Posterior vena cava (tissue), 2 donors: Measurements from ENCODE around the gene SLC27A1. TPM values are rescaled to one million over a fixed set of nuclear protein-coding genes. Genes with fewer than 3 reads are reported as not detected.
"Not testable (repeated sequence)": the region's sequence is repeated elsewhere in the genome, so short reads cannot be mapped to it uniquely, and the experiment has no call there.

Source experiments
- DNase-seq: peaks from one replicate; pipeline ENCODE4 v3.0.0-alpha.2; 2020; ENCODE audit warnings: low spot score
- intact Hi-C, 2 donors: fragments of 100-400 bp; cut with DNase I; formaldehyde crosslinking; loops; one replicate each; pipeline versions ENCODE4 v1.14.1 to v1.14.2; 2022 to 2023
- total RNA-seq, 2 donors: library from RNA; stranded (reverse); fragmentation: NEBNext Ultra II Directional; extraction: Animal tissue kit (Norgen Biotek cat#: 25700); gene quantifications; one replicate each; pipeline ENCODE4 v1.2.1, GENCODE V29; 2021
- donor health status: DM: yes; HTN: yes; CAD: no.
- donor health status: DM: yes; HTN: yes; CAD: no.

SLC27A1 gene
- total RNA-seq, 2 donors from 2014 or later = 11.1 to 14.4 TPM

DNA sequence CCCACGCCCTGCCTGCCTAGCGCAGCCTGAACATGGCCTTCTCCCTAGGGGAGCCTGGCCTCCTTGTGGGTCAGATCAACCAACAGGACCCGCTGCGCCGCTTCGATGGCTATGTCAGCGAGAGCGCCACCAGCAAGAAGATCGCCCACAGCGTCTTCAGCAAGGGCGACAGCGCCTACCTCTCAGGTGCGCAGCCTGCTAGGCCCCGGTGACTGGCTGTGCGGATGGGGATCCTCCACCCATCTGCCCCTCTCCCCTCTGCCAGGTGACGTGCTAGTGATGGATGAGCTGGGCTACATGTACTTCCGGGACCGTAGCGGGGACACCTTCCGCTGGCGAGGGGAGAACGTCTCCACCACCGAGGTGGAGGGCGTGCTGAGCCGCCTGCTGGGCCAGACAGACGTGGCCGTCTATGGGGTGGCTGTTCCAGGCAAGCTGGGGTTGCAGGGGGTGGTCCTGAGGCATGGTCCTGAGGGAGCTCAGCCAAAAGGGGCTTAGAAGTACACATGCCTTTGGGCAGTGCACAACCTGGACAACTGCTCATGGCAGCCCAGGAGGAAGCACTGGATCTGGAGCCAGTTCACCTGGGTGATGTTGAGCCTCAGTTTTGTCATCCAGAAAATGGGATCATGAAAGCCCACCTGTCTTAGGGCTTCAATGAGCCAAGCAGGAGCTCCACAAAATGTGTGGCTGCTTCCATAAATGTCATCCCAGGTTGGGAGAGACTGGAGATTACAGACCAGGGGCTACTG is 30.3 kb downstream of the SLC27A1 start:
- intact Hi-C loops = no loop called here
- no peak for DNase-seq

DNA sequence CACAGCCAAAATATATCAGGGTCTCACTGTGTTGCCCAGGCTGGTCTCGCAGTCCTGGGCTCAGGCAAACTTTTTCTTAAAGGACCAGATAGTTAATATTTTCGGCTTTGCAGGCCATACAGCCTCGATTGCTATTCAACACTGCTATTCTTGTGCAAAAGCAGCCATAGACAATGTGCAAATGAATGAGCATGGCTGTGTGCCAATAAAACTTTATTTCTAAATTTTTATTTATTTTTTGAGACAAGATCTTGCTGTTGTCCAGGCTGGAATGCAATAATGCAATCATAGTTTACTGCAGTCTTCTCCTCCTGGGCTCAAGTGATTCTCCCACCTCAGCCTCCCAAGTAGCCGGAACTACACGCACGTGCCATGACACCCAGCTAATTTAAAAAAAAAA is 32.9 kb downstream of the SLC27A1 start:
- intact Hi-C loops = no loop called here
- no peak for DNase-seq

DNA sequence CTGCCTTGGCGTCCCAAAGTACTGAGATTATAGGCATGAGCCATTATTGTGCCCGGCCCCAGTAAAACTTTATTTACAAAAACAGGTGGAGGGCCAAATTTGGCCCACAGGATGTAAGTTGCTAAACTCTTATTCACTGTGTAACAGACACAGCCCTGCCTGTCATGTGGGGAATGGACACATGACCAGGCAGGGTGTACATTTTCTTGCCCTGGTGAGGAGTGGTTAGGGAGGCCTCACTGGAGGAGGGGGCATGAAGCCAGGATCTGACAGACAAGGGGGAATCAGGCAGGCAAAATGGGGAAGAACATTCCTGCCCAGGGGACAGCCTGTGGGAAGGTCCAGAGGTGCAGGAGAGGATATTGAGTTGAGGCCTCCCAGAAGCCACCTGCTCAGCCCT is 33.7 kb downstream of the SLC27A1 start:
- DNase-seq = no peak
- intact Hi-C loops = no loop called here

DNA sequence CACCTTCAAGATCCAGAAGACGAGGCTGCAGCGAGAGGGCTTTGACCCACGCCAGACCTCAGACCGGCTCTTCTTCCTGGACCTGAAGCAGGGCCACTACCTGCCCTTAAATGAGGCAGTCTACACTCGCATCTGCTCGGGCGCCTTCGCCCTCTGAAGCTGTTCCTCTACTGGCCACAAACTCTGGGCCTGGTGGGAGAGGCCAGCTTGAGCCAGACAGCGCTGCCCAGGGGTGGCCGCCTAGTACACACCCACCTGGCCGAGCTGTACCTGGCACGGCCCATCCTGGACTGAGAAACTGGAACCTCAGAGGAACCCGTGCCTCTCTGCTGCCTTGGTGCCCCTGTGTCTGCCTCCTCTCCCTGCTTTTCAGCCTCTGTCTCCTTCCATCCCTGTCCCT is 34.1 kb downstream of the SLC27A1 start:
- no peak for DNase-seq
- intact Hi-C loops = no loop called here

DNA sequence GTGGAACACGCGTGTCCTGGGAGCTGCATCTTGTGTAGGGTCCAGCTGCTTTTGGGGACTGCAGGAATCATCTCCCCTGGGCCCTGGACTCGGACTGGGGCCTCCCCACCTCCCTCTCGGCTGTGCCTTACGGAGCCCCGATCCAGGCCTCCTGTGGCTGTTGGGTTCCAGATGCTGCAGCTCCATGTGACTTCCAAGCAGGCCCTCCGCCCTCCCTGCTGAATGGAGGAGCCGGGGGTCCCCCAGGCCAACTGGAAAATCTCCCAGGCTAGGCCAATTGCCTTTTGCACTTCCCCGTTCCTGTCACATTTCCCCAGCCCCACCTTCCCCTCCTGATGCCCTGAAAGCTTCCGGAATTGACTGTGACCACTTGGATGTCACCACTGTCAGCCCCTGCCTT is 34.9 kb downstream of the SLC27A1 start:
- intact Hi-C loops = no loop called here
- no peak for DNase-seq

DNA sequence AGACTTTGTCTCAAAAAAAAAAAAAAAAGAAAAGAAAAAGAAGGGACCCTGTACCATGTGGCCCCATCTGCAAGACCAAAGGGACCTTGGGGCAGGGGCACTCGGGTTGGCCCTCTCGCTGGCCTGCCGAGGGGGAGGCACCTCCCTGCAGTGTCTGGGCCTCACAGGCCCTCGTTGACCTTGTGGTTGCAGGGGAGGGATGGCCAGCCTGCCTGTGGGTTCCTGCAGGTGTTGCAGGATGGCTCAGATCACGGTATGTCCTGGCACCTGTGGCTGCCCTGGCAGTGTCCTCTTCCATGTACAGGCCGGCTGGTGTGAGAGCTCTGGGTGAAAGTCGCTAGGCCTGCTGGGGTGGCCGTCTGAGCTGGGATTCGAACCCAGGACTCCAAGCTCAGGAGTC is 36.4 kb downstream of the SLC27A1 start:
- no peak for DNase-seq
- intact Hi-C loops = no loop called here

DNA sequence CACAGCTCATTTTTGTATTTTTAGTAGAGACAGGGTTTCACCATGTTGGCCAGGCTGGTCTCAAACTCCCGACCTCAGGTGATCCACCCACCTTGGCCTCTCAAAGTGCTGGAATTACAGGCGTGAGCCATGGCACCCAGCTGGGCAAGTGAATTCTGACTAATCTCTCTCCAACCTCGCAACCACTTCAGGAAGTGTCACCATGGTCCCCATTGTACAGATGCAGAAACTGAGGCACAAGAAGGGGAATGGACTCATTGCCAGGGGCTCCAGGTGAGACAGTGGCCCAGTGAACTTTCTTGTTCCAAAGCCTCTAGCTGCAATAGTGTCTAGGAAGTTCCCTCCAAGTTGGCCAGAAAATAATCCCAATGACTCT is 38.2 kb downstream of the SLC27A1 start:
- intact Hi-C loops, DNase-seq: not testable (repeated sequence)

DNA sequence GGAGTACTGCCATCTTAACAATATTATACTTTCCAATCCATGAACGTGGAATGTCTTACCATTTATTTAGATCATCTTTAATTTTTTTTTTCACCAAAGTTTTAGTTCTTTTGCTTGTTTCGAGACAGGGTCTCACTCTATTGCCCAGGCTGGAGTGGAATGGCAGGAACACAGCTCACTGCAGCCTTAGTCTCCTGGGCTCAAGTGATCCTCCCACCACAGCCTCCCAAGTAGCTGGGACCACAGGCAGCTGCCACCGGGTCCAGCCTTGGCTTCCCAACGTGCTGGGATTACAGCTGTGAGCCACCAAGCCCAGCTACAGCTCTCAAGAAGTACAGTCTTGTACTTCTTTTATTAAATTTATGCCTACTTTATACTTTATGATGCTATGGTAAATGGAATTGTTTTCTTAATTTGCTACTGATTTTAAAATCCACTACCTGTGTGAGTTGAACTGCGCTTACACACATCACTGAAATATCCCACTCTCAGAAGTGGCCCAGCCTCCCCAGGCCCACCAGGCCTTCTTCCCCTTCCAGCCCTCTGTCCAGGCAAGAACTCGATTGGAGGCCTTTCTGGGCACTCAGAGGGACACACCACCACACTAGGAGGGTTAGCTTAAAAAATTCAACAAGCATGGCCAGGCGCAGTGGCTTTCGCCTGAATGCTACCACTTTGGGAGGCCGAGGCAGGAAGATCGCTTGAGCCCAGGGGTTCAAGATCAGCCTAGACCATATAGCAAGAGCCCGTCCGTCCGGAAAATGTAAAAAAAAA is 40.1 kb downstream of the SLC27A1 start:
- no peak for DNase-seq
- intact Hi-C loops = no loop called here

DNA sequence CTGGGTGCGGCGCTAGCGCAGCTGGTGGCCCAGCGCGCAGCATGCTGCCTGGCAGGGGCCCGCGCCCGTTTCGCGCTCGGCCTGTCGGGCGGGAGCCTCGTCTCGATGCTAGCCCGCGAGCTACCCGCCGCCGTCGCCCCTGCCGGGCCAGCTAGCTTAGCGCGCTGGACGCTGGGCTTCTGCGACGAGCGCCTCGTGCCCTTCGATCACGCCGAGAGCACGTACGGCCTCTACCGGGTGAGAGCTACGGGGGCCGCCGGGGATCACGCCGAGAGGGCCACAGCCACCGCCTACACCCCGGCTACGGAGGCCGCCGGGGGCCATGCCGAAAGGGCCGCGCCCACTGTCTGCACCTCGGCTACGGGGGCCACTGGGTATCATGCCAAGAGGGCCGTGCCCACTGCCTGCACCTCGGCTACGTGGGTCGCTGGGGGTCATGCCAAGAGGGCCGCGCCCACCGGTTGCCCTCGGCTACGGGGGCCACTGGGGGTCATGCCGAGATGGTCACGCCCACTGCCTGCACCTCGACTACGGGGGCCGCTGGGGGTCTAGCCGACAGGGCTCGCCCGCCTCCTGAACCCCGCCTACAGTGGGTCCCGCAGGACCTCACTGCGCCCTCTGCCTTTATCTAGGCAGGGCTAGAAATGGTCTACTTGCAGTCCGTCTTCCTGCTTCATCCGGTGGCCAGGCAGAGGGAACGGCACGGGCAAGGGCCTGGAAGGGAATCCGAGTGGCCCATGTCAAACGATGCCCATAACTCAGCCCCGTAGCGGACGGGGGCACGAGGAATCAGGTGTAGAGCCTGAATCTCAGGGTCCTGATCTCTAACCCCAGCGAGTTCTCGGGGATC is 41.6 kb downstream of the SLC27A1 start:
- intact Hi-C loops = no loop called here
- DNase-seq = peak; percentile 96

DNA sequence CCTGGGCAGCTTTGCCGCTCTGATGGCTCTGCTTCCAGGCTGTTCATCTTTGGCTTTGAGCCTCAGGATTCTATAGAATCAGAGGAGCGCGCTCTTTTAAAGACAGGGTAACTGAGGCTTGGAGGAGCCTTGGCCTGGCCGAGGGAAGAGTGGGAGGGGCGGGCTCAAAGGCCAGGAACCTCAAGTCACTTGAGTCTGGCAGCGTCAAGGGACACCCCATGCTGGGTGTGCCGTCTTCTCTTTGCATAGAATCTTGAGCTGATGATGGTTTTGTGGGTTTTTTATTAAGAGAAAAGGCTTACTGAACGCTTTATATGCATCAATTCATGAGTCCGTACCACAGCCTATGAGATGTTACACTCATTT is 42.2 kb downstream of the SLC27A1 start:
- intact Hi-C loops = no loop called here

DNA sequence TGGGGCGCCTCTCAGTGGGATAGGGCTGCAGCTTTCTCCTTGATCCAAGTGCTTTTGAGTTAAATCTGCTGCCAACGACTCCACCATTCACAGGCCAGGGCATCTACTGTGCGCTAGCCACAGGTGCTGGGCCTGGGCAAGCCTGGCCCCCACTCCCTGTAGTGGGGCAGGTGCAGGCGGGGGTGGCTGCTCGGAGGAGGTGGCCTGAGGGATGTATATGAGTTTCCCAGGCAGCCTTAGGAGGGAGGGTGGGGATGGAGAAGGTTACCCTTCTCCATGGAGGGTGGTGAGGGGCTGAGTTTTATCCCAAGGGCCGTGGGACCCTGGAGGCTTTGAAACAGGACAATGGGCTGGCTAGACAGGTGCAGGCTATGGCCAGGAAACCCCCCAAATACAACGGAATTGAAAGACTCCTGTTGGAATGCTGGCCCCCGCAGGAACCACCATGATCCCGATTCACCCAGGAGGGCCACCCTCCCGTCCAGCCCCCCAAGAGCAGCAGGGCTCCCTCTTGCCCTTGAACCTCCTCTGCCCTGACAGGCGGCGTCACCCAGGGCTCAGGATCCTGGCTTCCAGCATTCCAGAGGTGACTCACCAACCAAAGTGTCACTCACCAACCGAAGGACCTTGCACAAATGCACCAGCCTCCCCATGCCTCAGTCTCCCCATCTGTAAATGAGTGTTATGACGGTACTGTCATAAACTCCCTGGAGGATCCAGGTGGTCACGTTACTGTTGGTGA is 45.3 kb downstream of the SLC27A1 start:
- intact Hi-C loops = no loop called here
- no peak for DNase-seq

More for the DNA sequence above, 42.2 kb downstream of the SLC27A1 start:
- no peak for DNase-seq

DNA sequence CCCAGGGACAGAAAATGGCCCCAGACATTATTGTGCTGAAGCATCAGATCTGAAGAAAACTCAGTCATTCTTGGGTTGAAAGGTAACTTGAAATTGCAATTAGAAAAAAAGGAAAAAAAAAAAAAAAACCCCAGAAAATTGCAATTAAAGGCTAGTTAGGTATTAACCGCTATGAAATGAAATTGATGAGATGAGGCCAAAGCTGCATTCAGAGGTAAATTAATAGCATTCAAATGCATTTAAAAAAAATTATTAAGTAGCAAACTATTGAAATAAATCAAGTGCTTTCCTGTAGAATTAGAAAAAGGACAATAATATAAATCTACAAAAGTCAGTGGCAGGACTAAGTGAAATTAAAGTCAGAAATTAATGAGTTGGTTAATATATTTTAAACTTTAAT is 47.6 kb downstream of the SLC27A1 start:
- intact Hi-C loops = no loop called here

DNA sequence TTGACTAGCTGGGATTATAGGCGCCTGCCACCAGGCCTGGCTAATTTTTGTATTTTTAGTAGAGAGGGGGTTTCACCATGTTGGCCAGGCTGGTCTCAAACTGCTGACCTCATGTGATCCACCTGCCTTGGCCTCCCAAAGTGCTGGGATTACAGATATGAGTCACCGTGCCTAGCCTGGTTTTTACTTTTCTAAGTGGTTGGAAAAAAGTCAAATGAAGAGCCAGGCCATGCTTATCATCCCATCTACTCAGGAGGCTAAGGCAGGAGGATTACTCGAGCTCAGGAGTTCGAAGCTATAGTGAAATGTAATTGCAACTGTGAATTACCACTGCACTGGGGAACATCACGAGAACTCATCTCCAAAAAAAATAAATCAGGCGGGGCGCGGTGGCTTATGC is 48.3 kb downstream of the SLC27A1 start:
- DNase-seq, intact Hi-C loops: not testable (repeated sequence)

More for the DNA sequence above, 47.6 kb downstream of the SLC27A1 start:
- DNase-seq = no peak

DNA sequence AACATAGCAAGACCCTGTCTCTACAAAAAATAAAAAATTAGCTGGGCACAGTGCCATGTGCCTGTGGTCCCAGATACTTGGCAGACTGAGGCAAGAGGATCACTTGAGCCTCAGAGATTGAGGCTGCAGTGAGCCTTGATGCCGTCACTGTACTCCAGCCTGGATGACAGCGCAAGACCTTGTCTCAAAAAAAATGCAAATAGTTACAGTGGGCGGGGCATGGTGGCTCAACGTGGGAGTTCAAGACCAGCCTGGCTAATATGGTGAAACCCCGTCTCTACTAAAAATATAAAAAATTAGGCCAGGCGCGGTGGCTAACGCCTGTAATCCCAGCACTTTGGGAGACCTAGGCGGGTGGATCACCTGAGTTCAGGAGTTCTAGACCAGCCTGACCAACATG is 49.6 kb downstream of the SLC27A1 start:
- intact Hi-C loops = no loop called here
- no peak for DNase-seq

DNA sequence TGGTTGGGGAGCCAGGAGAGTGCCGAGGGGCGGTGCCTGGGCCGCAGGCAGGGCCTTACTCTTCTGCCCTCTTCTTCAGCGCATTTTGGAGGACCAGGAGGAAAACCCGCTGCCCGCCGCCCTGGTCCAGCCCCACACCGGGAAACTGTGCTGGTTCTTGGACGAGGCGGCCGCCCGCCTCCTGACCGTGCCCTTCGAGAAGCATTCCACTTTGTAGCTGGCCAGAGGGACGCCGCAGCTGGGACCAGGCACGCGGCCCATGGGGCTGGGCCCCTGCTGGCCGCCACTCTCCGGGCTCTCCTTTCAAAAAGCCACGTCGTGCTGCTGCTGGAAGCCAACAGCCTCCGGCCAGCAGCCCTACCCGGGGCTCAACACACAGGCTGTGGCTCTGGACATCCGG is 50.5 kb downstream of the SLC27A1 start:
- no peak for DNase-seq

DNA sequence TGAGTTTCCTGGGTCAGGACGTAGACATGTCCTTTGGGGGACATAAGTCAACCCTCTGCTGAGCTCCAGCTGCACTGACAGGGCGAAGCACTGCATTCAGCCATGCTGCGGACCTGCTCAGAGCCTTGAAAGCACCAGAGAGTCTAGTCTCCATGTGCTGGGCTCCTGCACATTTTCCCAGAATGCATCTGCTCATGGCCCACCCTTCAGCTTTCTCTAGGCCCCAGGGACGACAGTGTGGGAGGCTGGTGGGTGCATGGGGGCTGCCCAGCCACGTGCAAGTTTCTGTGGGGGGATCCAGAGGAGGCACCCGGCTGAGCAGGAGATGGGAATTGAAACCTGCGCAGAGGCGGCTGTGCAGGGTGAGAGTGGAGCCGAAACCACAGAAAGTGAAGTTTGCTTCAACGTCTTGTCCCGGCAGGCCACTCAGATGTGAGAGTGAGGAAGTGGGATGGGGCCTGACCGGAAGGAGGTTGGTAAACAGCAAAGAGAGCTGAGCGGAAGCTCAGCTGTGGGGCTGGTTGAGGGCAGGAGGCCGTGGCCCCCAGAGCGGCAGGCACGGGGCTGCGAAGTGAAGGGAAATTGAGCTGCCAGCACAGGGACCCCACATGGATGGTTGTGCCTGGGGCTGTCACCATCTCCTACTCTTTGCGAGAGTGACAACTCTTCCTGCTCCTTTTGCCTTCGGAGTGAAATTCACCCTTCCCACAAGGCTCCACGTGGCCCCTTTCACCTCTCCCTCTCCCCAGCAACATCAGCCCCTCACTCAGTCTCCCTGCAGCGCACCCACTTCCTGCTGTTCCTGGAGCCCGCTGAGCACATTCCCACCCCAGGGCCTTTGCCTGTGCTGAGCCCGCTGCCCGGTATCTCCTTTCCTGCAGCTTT is 52.9 kb downstream of the SLC27A1 start:
- intact Hi-C loops = no loop called here
- peak; percentile 91 for DNase-seq

More for the DNA sequence above, 50.5 kb downstream of the SLC27A1 start:
- intact Hi-C loops = no loop called here

DNA sequence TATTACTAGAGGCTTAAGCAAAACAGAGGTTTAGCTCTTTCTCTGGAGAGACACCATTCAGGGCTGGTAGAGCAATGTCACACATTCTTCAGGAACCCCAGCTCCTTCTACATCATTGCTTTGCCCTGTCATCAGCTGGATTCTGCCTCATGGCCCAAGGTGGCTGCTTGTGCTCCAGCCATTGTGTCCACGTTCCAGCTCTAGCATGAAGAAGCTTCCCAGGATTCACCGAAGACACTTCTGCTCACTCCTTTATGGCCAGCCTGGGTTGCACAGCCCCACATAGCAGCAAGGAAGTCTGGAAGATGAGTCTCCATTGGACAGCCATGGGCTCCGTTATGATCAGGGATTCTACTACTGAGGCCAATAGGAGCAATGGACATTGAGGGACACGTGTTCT is 54.3 kb downstream of the SLC27A1 start:
- DNase-seq = no peak
- intact Hi-C loops = no loop called here

DNA sequence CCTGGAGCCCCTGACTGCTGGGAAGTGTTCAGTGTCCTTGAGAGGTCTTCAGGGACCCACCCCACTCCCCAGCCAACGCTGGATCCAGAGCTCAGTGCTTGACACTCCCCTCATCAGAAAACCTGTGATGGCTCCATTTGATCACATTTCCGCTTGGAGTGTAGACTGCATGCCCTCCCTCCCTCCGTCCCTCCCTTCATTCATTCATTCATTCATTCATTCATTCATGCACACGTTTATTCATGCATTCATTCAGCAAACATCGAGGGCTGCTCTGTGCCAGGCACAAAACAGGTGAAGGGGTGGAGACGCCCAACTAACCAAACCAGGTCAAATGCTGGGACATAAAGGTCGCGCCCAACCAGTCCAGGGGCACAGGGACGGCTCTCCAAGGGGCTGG is 54.8 kb downstream of the SLC27A1 start:
- intact Hi-C loops = no loop called here
- no peak for DNase-seq
